RKO (cell line): Measurements from ENCODE around the gene PLXNB3.
"Not testable (repeated sequence)": the region's sequence is repeated elsewhere in the genome, so short reads cannot be mapped to it uniquely, and the experiment has no call there.

Experiments
- DNase-seq: peaks from one replicate; pipeline ENCODE4 v3.0.0-alpha.2; 2016; ENCODE audit warnings: low spot score

Gene PLXNB3

DNA sequence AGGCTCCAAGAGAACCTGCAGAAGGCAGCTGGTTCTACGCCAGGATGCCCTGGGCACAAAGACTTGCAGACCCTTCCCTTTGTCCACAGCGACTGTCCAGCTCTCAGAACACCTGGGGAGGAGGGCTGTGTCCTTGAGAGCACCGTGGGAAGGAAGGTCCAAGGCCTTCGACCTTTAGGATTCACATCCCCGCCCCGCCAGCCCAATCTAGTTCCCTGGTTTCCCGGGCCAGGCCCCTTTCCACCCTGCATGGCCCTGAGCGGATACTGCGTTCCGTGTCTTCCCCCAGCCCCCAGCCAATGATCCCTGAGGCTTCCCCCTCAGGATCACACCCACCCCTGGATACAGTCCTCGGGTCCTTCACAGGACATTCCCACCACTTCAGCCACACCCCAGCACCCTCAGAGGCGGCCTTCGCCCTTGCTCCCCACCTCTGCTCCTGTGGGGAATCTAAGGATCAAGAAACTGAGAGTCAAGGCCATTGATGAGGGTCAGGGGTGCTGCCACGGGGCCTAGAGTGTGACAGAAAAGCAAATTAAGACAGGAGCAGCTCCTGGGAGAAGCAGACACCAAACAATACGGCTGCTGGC lies 30.3 kb upstream of the PLXNB3 start:
- DNase-seq = no peak

DNA sequence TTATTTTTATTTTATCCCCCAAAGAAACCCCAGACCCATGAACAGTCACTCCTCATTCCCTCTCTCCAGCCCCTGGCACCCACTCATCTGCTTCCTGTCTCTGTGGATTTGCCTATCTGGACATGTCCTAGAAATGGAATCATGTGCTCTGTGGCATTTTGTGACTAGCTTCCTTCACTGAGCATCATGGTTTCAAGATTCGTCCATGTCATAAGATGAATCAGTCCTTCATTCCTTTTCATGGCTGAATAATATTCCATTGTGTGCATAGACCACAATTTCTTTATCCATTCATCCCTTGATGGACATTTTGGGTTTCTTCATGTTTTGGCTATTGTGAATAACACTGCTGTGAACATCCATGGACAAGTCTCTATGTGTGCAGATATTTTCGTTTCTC lies 29.2 kb upstream of the PLXNB3 start:
- no peak for DNase-seq

DNA sequence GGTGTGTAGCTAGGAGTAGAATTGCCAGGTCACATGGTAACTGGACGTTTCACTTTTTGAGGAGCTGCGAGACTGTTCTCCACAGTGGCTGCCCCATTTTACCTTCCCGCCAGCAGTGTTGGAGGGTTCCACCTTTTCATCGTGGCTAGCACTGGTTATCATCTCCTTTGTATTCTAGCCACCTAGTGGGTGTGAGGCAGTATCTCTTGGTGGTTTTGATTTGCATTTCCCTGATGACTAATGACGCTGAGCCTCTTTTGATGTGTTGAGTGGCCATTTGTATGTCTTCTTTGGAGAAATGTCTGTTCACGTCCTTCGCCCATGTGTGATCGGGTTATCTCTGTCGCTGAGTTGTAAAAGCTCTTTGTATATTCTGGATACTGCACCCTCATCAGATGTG lies 28.8 kb upstream of the PLXNB3 start:
- peak; percentile 49 for DNase-seq

DNA sequence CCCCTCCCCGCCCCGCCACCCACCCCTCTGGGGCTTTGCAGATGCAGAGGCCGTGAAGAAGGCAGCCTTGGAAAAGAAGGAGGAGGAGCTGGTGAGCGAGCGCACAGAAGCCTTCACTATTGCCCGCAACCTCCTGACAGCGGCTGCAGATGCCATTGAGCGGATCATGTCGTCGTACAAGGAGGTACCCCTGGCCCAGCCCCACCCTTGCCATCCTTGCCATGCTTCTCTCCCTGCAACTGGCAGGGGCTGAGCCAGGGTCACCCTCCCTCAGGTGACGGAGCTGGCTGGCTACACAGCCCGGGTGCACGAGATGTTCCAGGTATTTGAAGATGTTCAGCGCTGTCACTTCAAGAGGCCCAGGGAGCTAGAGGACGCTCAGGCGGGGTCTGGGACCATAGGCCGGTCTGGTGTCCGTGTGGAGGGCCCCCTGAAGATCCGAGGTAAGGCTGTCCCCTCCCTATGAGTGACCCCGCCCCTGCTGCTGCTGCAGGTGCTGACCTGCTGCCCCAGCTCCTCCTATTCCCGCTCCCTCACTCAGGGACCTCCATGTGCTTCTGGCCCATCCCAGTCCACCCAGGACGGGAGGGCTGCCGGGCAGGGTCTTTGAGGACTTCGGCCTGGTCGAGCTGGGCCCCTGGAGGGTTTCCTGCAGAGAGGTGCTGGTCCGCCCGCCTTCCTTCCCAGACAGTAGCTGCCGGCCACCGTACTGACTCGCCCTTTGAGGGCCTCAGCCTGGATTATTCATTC lies 27.8 kb upstream of the PLXNB3 start:
- no peak for DNase-seq

GRCh38 chrX:153736871-153737441 lies 27.1 kb upstream of the PLXNB3 start:
- no peak for DNase-seq

DNA sequence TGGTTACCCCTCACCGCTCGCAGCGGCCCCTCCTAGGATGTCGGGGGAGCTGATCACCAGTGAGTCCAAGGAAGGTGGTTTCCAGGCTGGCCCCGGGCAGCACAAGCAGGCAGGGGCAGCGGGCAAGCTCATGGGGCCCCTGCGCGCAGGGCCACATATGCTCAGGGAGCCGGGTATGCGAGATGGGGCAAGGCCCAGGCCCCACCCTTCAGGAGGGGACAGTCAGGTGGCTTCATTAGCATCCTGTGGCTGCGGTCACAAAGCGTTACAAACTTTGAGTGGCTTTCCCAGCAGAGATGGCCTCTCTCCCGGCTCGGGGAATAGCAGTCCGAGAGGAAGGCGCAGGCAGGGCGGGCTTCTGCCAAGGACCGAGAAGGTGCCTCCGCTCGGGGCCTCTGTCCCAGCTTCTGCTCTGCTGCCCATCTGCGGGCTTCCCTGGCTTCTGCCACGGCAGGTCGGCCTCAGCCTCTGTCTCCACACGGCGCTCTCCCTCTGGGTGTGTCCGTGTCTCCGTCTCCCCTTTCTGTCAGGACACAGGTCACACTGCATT lies 25.9 kb upstream of the PLXNB3 start:
- DNase-seq = no peak

DNA sequence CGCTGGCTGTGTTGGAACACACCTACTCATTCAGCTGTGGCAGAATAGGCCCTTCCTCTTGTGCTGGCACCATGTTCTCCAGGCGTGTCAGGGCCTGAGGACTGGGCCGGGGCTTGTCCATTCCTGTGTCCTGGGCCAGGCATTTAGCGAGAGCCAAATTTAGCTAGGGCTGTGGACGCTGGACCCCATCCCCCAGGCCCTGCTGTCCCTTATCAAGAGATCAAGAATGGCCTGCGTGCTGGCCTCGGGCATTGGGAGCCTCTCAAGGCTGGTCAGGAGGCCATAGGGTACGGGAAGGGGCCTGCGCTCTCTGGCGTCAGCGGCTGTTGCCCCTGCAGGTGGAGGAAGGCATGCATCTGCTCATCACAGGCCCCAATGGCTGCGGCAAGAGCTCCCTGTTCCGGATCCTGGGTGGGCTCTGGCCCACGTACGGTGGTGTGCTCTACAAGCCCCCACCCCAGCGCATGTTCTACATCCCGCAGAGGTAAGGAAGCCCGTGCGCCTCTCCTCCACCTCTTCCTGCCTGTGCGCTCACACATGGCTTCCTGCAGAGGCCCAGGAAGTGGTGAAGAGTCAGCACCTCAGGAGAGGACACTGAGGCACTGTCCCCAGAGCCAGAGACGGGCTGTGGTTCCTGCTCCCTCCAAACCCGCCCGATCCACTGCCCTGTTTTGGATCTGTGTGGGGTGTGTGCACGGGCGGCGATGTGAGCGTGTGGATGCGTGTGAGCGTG lies 24.1 kb upstream of the PLXNB3 start:
- DNase-seq = no peak

DNA sequence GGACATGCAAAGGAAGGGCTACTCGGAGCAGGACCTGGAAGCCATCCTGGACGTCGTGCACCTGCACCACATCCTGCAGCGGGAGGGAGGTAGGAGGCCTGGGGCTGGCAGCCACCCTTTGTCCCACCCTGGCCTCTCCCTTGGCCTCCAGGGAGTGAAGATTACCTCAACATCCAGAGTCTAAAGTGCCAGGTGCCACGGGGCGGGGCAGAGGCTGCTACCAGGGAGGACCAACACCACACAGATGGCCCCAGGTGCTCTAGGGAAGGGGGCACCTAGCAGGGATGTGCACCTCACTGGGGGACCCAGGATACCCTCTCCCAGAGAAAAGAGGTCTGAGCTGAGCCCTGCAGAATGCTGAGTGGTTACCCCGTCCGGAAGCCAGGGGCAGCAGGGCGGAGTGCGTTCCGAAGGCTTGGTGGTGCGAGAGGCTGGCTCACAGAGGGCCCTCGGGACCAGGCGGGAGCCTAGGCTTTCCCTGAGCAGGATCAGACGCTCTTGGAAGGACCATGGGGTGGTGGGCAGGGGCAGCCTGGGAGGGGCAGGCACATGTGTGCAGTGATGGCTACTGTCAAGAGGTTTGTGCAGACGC lies 23.3 kb upstream of the PLXNB3 start:
- no peak for DNase-seq

GRCh38 chrX:153741446-153741845 lies 22.6 kb upstream of the PLXNB3 start:
- DNase-seq = no peak

DNA sequence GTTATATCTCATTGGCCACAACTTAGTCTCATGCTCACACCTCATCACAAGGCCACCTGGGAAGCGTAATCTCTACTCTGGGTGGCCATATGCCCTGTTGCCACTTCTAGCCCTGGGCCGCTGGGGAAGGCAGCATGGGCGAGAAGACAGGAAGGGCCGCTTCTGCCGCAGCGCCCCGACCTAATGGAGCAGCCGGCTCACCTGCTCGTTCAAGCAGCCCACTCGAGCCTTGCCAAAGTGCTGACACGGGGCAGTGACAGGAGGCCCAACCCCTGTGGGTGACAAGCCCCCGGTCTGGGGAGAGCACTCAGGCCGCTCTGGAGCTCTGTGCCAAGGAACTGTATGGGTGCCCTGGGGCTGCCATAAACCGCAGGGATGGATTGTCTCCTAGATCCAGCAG lies 21.9 kb upstream of the PLXNB3 start:
- not testable (repeated sequence) for DNase-seq

DNA sequence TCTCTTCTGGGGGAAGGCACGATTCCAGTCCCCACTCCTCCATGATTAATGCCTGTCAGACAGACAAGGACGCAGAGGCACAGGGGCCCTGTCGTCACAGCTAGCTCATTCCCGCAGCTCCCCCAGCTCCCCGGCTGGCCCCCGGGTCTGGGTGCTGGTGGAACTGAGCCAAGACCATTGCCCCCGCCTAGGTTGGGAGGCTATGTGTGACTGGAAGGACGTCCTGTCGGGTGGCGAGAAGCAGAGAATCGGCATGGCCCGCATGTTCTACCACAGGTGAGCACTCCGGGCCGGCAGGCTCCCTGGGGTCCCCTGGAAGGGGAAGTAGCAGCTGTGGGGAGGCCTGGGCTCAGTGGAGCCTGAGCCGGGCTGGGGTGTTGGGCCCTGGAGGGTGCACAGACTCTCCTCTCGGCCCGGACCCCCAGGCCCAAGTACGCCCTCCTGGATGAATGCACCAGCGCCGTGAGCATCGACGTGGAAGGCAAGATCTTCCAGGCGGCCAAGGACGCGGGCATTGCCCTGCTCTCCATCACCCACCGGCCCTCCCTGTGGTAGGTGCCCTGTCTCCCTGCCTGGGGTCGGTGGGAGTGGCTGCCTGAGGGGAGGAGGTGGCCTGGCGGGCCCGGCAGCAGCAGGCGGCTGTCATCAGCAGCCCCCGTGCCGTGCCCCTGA lies 21.1 kb upstream of the PLXNB3 start:
- not testable (repeated sequence) for DNase-seq

- not testable (repeated sequence) for DNase-seq
These were observed 20.4 kb upstream of the PLXNB3 start for GRCh38 chrX:153743468-153744209.

- no peak for DNase-seq
These were observed 19.6 kb upstream of the PLXNB3 start for GRCh38 chrX:153744210-153745066.

- not testable (repeated sequence) for DNase-seq
These were observed 19.0 kb upstream of the PLXNB3 start for GRCh38 chrX:153745067-153745433.

GRCh38 chrX:153746359-153746758 lies 17.7 kb upstream of the PLXNB3 start:
- DNase-seq = no peak

DNA sequence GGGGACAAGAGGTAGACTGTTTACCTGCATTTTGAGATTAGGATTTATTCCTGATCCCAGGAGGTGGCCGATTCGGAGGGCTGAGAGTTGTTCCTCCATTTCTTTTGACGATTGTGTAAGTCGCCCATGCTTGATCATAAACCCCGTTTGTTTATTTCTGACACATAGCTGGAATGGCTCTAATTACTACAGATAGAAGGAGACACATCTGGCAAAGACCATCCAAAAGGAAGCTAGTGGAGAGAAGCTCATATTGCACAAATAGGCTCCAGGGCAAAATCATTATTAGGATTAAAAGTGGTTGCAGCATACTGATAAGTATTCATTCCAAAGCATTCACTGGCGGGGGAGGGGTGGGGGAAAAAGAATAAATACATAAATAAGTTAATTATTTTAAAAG lies 17.1 kb upstream of the PLXNB3 start:
- not testable (repeated sequence) for DNase-seq

DNA sequence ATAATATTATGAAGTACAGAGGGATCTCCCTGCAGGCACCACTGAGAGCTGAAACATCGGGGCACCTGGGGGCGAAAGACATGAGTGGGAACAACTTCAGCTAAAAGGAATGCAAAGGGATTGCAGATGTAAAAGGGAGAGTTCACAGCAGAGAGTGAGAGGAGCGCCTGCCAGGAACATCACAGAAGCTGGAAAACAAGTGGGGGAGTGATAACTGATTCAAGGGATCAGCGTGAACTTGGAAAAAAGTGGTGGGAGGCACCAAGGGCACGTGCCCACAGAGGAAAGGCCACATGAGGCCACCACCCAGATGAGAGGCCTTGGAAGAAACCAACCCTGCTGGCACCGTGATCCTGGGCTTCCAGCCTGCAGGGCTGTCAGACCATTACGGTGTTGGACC lies 15.0 kb upstream of the PLXNB3 start:
- not testable (repeated sequence) for DNase-seq

GRCh38 chrX:153750127-153750774 lies 13.8 kb upstream of the PLXNB3 start:
- DNase-seq = no peak

DNA sequence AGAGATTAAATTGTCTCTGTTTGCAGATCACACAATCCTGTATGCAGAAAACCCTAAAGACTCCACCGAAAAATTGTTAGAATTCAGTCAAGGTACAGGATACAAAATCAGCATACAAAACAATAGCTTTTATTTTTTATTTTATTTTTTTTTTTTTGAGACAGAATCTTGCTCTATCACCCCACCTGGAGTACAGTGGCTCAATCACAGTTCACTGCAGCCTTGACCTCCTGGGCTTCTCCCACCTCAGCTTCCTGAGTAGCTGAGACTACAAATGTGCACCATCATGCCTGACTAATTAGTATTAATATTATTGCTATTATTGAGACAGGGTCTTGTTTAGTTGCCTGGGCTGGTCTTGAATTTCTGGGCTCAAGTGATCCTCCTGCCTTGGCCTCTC lies 8.9 kb upstream of the PLXNB3 start:
- DNase-seq = no peak
